Activated T-cell treated with anti-CD3 and anti-CD28 coated beads, Interleukin-2, amount 50 U/mL, for 48 hours (primary cell): Measurements from ENCODE around the gene TTC28.
"Not testable (repeated sequence)": the region's sequence is repeated elsewhere in the genome, so short reads cannot be mapped to it uniquely, and the experiment has no call there.

Experiments used
- DNase-seq, 2 experiments: peaks; one replicate each; pipeline ENCODE4 v3.0.0-alpha.2; 2020

TTC28 gene

GRCh38 chr22:28674121-28674563, 5.5 kb downstream of the TTC28 start:
- no peak for DNase-seq

- no peak for DNase-seq
Measured at GRCh38 chr22:28670756-28671155, 8.9 kb downstream of the TTC28 start.

- DNase-seq: no peak
Measured at GRCh38 chr22:28670161-28670560, 9.5 kb downstream of the TTC28 start.

- no peak for DNase-seq
Measured at GRCh38 chr22:28669387-28669786, 10.3 kb downstream of the TTC28 start.

GRCh38 chr22:28663569-28663942, 16.1 kb downstream of the TTC28 start:
- DNase-seq: not testable (repeated sequence)

- DNase-seq: no peak
Measured at GRCh38 chr22:28658448-28658847, 21.2 kb downstream of the TTC28 start.

- DNase-seq: no peak
Measured at GRCh38 chr22:28656181-28656580, 23.5 kb downstream of the TTC28 start.

- no peak for DNase-seq
Measured at GRCh38 chr22:28650463-28650862, 29.2 kb downstream of the TTC28 start.

GRCh38 chr22:28648792-28649191, 30.8 kb downstream of the TTC28 start:
- DNase-seq: no peak

- no peak for DNase-seq
Measured at GRCh38 chr22:28647216-28647615, 32.4 kb downstream of the TTC28 start.

- DNase-seq: no peak
Measured at GRCh38 chr22:28639321-28639720, 40.3 kb downstream of the TTC28 start.

- DNase-seq: no peak
Measured at GRCh38 chr22:28637225-28637624, 42.4 kb downstream of the TTC28 start.

GRCh38 chr22:28630177-28630574, 49.5 kb downstream of the TTC28 start:
- DNase-seq: no peak

- no peak for DNase-seq
Measured at GRCh38 chr22:28629420-28630176, 50.0 kb downstream of the TTC28 start.

- DNase-seq: no peak
Measured at GRCh38 chr22:28628766-28629165, 50.9 kb downstream of the TTC28 start.

- DNase-seq: no peak
Measured at GRCh38 chr22:28627791-28628190, 51.8 kb downstream of the TTC28 start.

- DNase-seq: no peak
Measured at GRCh38 chr22:28620244-28620922, 59.3 kb downstream of the TTC28 start.

GRCh38 chr22:28619236-28619635, 60.4 kb downstream of the TTC28 start:
- DNase-seq: no peak

GRCh38 chr22:28615423-28615822, 64.2 kb downstream of the TTC28 start:
- DNase-seq: not testable (repeated sequence)

GRCh38 chr22:28609921-28610320, 69.7 kb downstream of the TTC28 start:
- no peak for DNase-seq

GRCh38 chr22:28608546-28608945, 71.1 kb downstream of the TTC28 start:
- DNase-seq: no peak

- no peak for DNase-seq
Measured at GRCh38 chr22:28607795-28608194, 71.8 kb downstream of the TTC28 start.

GRCh38 chr22:28604966-28605761, 74.5 kb downstream of the TTC28 start:
- no peak for DNase-seq

GRCh38 chr22:28601915-28602314, 77.7 kb downstream of the TTC28 start:
- DNase-seq: no peak
